Measurements from ENCODE around the gene TBC1D17. TPM values are rescaled to one million over a fixed set of nuclear protein-coding genes. Genes with fewer than 3 reads are reported as not detected.

Gene TBC1D17
- 10.3 and 12.1 TPM in 2 replicates for total RNA-seq

DNA sequence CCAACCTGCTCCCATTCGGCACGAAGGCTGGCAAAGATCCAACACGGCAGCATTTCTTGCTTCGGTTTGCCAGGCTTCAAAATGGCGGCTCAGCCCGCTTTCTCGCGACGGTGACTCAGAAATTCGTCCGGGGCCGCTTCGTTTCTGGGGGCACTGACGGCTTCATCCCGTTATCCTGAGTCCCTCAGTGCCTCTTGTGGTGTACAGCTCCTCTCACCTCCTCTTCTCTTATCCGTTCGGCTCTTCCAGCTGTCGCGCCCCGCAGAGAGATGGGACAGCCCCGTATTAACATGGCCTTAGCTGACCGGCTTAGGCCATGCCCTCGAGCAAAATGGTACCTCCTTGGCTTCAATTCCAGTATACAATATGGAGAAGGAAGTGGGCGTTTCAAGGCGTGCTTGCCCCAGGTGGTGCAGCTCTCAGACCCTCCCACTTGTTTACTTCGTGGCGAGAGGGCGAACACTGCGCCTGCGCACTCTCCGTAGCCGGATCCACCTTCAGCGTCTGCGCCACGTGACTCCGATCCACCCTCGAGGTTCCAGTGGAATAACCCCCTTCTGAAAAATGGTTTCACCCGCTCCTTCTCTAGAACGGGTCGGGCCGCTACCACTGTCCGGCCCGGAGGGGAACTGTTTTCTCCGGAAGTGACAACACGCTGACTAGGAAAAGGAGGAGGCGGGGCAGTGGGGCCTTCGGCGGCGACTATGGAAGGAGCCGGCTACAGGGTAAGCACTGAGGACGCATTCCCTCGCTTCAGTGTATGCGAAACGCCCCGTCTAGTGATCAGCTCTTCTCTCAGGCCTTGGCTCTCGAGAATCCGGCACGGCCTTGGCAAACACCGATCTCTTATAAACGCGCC, at the start of gene TBC1D17, which contains the start of gene AKT1S1:
Gene TBC1D17 (plus strand): TSS at position 683 of the 859 bp plus-strand sequence. CDS start 22 bp downstream, at position 705.
Gene AKT1S1 (minus strand): TSS at position 336 of the 859 bp plus-strand sequence. CDS start 4,060 bp downstream, outside the sequence.

DNA sequence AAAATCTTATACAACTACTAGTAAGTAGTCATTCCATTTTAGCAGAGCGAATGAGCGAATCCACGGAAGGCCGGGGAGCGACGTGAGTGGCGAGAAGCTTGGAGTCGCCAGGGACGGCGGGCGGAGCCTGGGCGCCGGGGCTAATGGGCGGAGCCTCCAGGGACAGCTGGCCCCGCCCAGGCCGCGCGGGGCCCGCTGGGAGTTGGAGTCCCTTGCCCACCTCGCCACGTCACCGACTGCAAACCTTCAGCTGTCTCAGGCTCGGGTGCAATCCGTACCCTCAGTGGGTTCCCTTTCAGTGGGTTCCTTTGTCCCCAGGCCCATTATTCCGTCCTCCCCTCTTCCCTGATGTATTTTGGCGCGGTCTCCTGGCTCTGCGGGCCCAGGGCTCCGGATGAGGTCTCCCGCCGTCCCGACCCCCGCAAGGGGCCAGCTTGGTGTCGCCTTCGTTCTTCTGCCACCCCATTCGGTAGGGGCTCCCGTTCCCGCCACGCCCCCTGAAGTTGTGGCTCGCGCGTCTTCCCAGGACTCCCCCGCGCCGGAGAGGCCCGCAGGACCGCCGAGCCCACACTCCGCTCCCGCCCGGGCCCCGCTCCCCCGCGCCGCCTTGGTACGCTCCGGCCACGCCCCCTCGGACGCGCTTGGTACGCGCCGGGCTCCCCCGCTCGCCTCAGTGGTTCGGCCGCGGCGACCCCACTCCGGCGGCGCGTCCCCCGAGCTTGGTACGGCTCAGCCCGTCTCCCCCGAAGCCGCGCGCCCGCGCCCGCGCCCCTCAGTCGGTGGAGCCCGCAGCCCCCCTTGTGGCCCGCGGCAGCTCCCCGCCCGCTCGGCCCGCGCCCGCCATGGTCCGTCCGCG, 26.8 kb upstream of the TBC1D17 start, which contains the start of gene PTOV1:
Gene PTOV1 (plus strand): TSS at position 673 of the 856 bp plus-strand sequence.

GRCh38 chr19:49866933-49867782, 10.3 kb upstream of the TBC1D17 start, which contains the start of gene PNKP:
TSS of gene PNKP (minus strand) at chr19:49867576. CDS start at chr19:49867204, 372 bp downstream.

GRCh38 chr19:49896863-49897621, 19.5 kb downstream of the TBC1D17 start, which contains the start of gene IL4I1:
TSS of gene IL4I1 (minus strand) at chr19:49896887. CDS start at chr19:49896160, 727 bp downstream.

DNA sequence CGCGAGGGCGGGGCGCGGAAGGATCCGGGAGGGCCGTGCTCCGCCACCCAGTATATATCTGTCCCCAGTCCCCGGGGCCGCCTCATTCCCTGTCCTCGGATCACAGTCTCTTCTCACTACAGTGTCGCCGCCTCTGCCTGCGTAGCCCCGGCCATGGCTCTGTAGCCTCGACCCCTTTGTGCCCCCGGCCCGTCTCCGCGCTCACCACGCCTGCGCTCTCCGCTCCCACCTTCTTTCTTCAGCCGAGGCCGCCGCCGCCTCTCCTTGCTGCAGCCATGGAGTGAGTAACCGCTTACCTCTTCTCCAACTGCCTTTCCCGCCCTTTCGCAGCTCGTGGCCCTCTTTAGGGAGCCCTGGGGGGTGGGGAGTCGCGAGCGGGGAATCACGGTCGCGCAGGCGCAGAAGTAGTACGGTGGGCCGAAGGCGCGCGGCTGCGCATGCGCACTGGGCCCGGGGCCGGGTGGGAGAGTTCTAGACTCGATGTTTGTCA, 51.7 kb downstream of the TBC1D17 start, which contains the start of the genes ATF5 and NUP62:
Gene ATF5 (plus strand): TSS at position 85 of the 490 bp plus-strand sequence. CDS start 1,646 bp downstream, outside the sequence.
Gene NUP62 (minus strand): TSS at position 384 of the 490 bp plus-strand sequence. CDS start 19,697 bp downstream, outside the sequence.

Small RNA genes lying within 50 kb of the gene (small RNA-seq; reads per million reads assigned to genes)
- not detected for gene MIR4749

Other genes with a start within 250 kb of the TBC1D17 start
- 32.8 and 34.7 TPM in 2 replicates for gene RRAS, start 237.6 kb upstream of the TBC1D17 start, total RNA-seq
- gene SCAF1, start 235.5 kb upstream of the TBC1D17 start, total RNA-seq, result 24.9 and 26.7 TPM in 2 replicates
- 41.1 and 41.2 TPM in 2 replicates for gene IRF3, start 211.8 kb upstream of the TBC1D17 start, total RNA-seq
- 11.2 and 14.4 TPM in 2 replicates for gene BCL2L12, start 211.8 kb upstream of the TBC1D17 start, total RNA-seq
- gene PRMT1, start 200.4 kb upstream of the TBC1D17 start, total RNA-seq, result 221 and 270 TPM in 2 replicates
- gene ADM5, start 188.1 kb upstream of the TBC1D17 start, total RNA-seq, result 0.72 and 0.80 TPM in 2 replicates
- 7.5 and 13.3 TPM in 2 replicates for gene CPT1C, start 186.6 kb upstream of the TBC1D17 start, total RNA-seq
- not detected in 2 replicates for gene TSKS, start 114.4 kb upstream of the TBC1D17 start, total RNA-seq
- 81.3 and 98.0 TPM in 2 replicates for gene AP2A1, start 110.7 kb upstream of the TBC1D17 start, total RNA-seq
- gene FUZ, start 64.4 kb upstream of the TBC1D17 start, total RNA-seq, result 11.4 and 12.2 TPM in 2 replicates
- 26.1 and 29.3 TPM in 2 replicates for gene MED25, start 59.4 kb upstream of the TBC1D17 start, total RNA-seq
- gene PTOV1, start 26.5 kb upstream of the TBC1D17 start, total RNA-seq, result 48.3 and 58.9 TPM in 2 replicates
- gene PNKP, start 10.1 kb upstream of the TBC1D17 start, total RNA-seq, result 46.3 and 47.3 TPM in 2 replicates
- 11.6 and 14.4 TPM in 2 replicates for gene AKT1S1, start 347 bp upstream of the TBC1D17 start, total RNA-seq
- gene IL4I1, start 19.2 kb downstream of the TBC1D17 start, total RNA-seq, result 1.1 and 2.1 TPM in 2 replicates
- 10.7 and 10.9 TPM in 2 replicates for gene ATF5, start 51.5 kb downstream of the TBC1D17 start, total RNA-seq
- 42.6 and 56.9 TPM in 2 replicates for gene NUP62, start 51.8 kb downstream of the TBC1D17 start, total RNA-seq
- 0.13 TPM in 1 of 2 replicates, not detected in the other for gene SIGLEC11, start 83.5 kb downstream of the TBC1D17 start, total RNA-seq
- gene VRK3, start 147.7 kb downstream of the TBC1D17 start, total RNA-seq, result 29.5 and 33.4 TPM in 2 replicates
- 7.4 and 9.2 TPM in 2 replicates for gene ZNF473, start 148.3 kb downstream of the TBC1D17 start, total RNA-seq